ENCODE measurements around the gene RPL34.

Gene RPL34

DNA sequence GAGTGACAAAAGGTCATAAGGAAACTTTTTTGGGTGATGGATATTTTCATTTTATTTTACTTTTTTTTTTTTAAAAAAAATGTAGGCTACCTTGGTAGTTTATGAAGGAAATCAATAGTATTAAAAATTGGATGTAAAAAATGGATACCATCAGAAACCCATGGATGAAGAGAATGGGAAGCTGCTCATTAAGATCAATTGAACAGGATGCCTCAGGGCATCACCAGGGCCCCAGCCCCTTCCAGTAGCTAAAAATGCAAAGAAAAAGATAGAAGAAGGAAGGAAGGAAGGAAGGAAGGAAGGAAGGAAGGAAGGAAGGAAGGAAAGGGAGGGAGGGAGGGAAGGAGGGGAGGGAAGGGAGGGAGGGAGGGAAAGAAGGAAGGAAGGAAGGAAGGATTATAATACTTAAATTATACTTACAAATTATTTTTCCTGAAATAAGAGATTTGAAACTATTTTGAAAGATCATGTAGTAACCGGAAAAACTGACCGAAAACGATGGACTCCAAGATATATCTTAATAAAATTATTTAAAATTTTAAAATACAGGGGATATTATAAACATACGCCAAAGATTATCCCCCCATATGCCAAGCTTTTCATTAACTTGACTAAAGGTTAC is 54.1 kb downstream of the RPL34 start:
- in situ Hi-C loops (cut with HindIII; ENCODE audit: low pct_ligation_motif_present, low sequenced_read_pairs) = no loop called here
- H3K4me3 ChIP-seq (ENCODE audit: low read depth, low read length) = no peak overlapping the region
- DNase-seq = no peak
- TF ChIP-seq, protein P1, sequence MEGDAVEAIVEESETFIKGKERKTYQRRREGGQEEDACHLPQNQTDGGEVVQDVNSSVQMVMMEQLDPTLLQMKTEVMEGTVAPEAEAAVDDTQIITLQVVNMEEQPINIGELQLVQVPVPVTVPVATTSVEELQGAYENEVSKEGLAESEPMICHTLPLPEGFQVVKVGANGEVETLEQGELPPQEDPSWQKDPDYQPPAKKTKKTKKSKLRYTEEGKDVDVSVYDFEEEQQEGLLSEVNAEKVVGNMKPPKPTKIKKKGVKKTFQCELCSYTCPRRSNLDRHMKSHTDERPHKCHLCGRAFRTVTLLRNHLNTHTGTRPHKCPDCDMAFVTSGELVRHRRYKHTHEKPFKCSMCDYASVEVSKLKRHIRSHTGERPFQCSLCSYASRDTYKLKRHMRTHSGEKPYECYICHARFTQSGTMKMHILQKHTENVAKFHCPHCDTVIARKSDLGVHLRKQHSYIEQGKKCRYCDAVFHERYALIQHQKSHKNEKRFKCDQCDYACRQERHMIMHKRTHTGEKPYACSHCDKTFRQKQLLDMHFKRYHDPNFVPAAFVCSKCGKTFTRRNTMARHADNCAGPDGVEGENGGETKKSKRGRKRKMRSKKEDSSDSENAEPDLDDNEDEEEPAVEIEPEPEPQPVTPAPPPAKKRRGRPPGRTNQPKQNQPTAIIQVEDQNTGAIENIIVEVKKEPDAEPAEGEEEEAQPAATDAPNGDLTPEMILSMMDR (IDR thresholded peaks at IDR 0.05; ENCODE audit: low read depth, low read length, missing control alignments) = no peak
- no peaks in the 10 kb centered on the region for H3K27me3 ChIP-seq (replicated peaks)
- H3K27ac ChIP-seq = no peak overlapping the region
- peaks cover 12% of the 10 kb centered on the region for H3K36me3 ChIP-seq (replicated peaks)

Measured in brain microvascular endothelial cell (primary cell).